ENCODE measurements around the gene LTBP3.

GRCh38 chr11:65584106-65584505, 25.9 kb upstream of the LTBP3 start:
- TF ChIP-seq SUZ12 (IDR thresholded peaks at IDR 0.05; ENCODE audit: extremely low read depth, insufficient read depth, insufficient read length) (no peak), ZNF274 (IDR thresholded peaks at IDR 0.05; ENCODE audit: low read depth, low read length) (no peak)

Measured in NT2/D1 (cell line).